Right cardiac atrium (tissue), 5 donors: ENCODE results near the gene NBAS. TPM values are rescaled to one million over a fixed set of nuclear protein-coding genes. Genes with fewer than 3 reads are reported as not detected.
"Not testable (repeated sequence)": the region's sequence is repeated elsewhere in the genome, so short reads cannot be mapped to it uniquely, and the experiment has no call there.

Source experiments
- ATAC-seq, 2 donors: fragments of 200-7000 bp; cut with Tn5 transposase; one replicate each; pipeline versions ENCODE4 v1.8.0 to v1.9.1; 2020; ENCODE audit warnings: moderate library complexity in 2 of 2, mild to moderate bottlenecking in 1 of 2
- DNase-seq, 3 donors: peaks; one replicate each; pipeline ENCODE4 v3.0.0-alpha.2; 2020
- H3K27ac ChIP-seq: one replicate; pipeline ENCODE4 v1.5.1; 2013; ENCODE audit warnings: mild to moderate bottlenecking, low read length, control low read depth, moderate library complexity
- H3K27me3 ChIP-seq: one replicate; pipeline ENCODE4 v1.6.1; 2013; ENCODE audit not compliant: control insufficient read depth, insufficient read depth
- H3K4me1 ChIP-seq: one replicate; pipeline ENCODE4 v1.6.1; 2013; ENCODE audit warnings: low read length; ENCODE audit not compliant: control insufficient read depth, insufficient read depth
- H3K4me3 ChIP-seq: one replicate; pipeline ENCODE4 v1.5.1; 2013; ENCODE audit warnings: low read length, control low read depth
- H3K9me3 ChIP-seq: one replicate; pipeline ENCODE4 v1.6.1; 2013; ENCODE audit warnings: low read length; ENCODE audit not compliant: control insufficient read depth
- WGBS: extraction: QIAGEN DNeasy Blood & Tissue Kit; methylation state at CpG from one replicate; pipeline ENCODE4 v1.1.7; 2013; 5-methylcytosine and 5-hydroxymethylcytosine counted together
- intact Hi-C, 4 donors: fragments of 100-400 bp; cut with DNase I; formaldehyde crosslinking; loops; one replicate each; pipeline versions ENCODE4 v1.11.0 to v1.14.0; 2022 to 2023
- polyA plus RNA-seq: library from polyadenylated mRNA; stranded (reverse); fragments of 200-250 nt; gene quantifications from one replicate; pipeline ENCODE4 v1.2.3, GENCODE V29; 2013
- total RNA-seq, 4 donors: library from RNA; stranded (reverse); fragmentation: NEBNext Ultra II Directional; extraction: Animal tissue kit (Norgen Biotek cat#: 25700); gene quantifications; one replicate each; pipeline ENCODE4 v1.2.1, GENCODE V29; 2021
- donor health status: healthy with polysubstance abuse.
- donor health status: DM: no; HTN: yes; CAD: no.
- donor health status: DM: no; HTN: no; CAD: no.
- donor health status: DM: no; HTN: yes; CAD: no; lungs with severe emphysema.
- donor health status: DM: yes; HTN: yes; CAD: no.

NBAS gene
- total and polyA plus RNA-seq, 5 donors: 22.4 to 59.4 (median 52.9) TPM

DNA sequence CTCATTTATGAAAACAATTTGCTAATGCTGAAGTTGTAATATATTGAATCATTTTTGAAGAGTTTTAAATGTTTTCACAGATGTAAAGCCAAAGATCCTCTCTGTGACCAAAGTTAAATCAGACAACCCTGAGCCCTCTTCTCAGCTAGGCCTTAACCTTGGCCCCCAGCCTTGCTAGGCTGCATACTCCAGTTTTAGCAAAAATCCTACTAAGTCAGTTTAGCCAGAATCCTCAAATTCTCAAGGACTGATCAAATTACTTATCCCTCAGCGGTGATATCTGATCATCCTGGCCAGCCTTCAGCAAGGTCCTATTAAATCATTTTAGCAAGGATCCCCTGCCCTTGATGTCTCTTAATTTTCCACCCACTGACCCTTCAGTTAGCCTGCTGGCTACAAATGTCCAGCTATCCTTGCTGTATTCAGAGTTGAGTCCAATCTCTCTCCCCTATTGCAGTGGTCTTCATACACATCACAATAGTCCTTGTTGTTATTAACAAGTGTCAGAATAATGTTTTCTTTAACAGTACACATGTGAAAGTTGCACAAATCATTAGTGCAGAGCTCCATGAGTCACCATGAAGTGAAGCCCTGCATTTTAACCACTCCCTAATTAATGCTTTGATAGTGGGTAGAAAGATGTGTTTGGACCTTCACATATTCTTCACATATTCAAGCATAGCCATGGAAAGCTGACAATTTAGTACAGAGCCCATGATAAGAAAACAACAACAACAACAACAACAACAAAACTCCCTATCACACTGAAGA is 206.4 kb downstream of the NBAS start:
- Histone ChIP-seq H3K27me3 (no peaks in the 10 kb centered on the region), H3K9me3 (no peaks in the 10 kb centered on the region), H3K4me1 (no peaks in the 10 kb centered on the region), H3K4me3 (no peak overlapping the region), H3K27ac (no peak overlapping the region)
- WGBS: 85% methylated on average over 1 of the region's 1 CpG
- ATAC-seq (no peak), DNase-seq (no peak)
- intact Hi-C loops: no loop called here

DNA sequence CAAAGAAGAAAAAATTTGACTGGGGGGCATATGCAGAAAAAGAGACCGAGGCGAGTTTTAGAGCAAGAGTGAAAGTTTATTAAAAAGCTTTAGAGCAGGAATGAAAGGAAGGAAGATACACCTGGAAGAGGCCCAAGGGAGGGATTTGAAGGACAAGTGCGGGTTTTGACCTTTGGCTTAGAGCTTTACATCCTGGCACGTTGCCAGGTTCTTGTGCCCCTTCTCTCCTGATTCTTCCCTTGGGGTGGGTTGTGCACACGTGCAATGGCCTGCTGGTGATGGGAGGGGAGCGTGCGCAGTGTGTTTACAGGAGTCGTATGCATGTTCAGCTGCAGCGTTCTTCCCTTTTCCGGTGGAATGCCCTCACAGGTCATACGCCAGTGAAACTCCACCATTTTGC is 208.8 kb downstream of the NBAS start:
- no peak for ATAC-seq
- 92% methylated on average over 11 of the region's 11 CpGs for WGBS
- H3K4me1 ChIP-seq: no peaks in the 10 kb centered on the region
- no peaks in the 10 kb centered on the region for H3K27me3 ChIP-seq
- no peaks in the 10 kb centered on the region for H3K9me3 ChIP-seq
- H3K4me3 ChIP-seq: no peak overlapping the region
- intact Hi-C loops: no loop called here
- no peak for DNase-seq
- no peak overlapping the region for H3K27ac ChIP-seq

DNA sequence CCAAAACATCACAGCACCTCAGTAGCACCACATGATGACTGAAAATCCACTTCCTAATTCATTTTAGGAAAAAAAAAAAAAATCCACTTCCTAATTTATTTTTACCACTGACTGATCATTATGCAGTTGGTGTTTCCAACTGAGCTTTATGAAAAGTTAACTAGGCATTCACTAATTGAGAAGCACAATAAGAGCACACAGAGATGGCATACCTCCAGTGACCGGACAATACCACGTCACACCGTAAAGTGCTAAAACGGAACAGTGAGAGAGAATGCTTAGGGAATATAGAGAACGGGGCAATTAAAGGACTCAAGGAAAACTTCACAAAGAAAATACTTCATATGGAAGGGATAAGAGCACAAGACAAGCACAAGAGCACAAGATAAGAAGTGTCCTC is 212.5 kb downstream of the NBAS start:
- intact Hi-C loops: no loop called here

DNA sequence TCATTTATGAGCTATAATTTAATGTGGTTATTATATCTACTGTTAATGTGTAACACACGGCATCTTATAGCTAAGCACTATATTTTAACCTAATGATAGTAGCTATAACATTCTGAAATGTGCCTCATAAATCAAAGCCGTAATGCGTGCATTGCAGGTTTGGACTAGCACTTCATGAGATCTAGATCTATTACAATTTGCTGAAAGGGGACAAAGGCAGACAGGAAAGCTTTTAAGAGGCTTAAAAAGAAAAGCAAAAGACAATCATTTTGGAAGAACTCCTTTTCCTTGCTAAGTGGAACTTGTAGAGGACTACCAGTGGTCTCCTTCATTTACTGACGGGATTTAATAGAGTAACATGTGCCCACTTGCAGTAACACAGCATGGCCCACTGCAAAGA is 213.1 kb downstream of the NBAS start:
- ATAC-seq: no peak
- WGBS: 96% methylated on average over 4 of the region's 4 CpGs
- Histone ChIP-seq H3K27ac (no peak overlapping the region), H3K9me3 (no peaks in the 10 kb centered on the region), H3K4me1 (no peaks in the 10 kb centered on the region), H3K4me3 (no peak overlapping the region), H3K27me3 (no peaks in the 10 kb centered on the region)
- intact Hi-C loops: no loop called here
- DNase-seq: no peak

More for the DNA sequence above, 212.5 kb downstream of the NBAS start:
- Histone ChIP-seq H3K27me3 (no peaks in the 10 kb centered on the region), H3K9me3 (no peaks in the 10 kb centered on the region), H3K4me1 (no peaks in the 10 kb centered on the region), H3K27ac (no peak overlapping the region), H3K4me3 (no peak overlapping the region)
- no peak for DNase-seq
- 84% methylated on average over 5 of the region's 5 CpGs for WGBS
- no peak for ATAC-seq

DNA sequence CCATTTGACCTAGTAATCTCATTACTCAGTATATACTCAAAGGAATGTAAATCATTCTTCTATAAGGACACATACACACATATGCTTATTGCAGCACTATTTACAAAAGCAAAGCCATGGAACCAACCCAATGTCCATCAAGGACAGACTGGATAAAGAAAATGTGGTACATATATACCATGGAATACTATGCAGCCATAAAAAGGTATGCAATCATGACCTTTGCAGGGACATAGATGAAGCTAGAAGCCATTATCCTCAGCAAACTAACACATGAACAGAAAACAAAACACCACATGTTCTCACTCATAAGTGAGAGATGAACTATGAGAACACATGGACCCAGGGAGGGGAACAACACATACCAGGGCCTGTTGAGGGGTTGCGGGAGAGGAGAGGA is 214.5 kb downstream of the NBAS start:
- H3K9me3 ChIP-seq: no peaks in the 10 kb centered on the region
- WGBS: 98% methylated on average over 1 of the region's 1 CpG
- ATAC-seq: no peak
- H3K27me3 ChIP-seq: no peaks in the 10 kb centered on the region
- intact Hi-C loops: no loop called here
- no peak overlapping the region for H3K27ac ChIP-seq
- no peaks in the 10 kb centered on the region for H3K4me1 ChIP-seq
- no peak for DNase-seq
- H3K4me3 ChIP-seq: no peak overlapping the region

DNA sequence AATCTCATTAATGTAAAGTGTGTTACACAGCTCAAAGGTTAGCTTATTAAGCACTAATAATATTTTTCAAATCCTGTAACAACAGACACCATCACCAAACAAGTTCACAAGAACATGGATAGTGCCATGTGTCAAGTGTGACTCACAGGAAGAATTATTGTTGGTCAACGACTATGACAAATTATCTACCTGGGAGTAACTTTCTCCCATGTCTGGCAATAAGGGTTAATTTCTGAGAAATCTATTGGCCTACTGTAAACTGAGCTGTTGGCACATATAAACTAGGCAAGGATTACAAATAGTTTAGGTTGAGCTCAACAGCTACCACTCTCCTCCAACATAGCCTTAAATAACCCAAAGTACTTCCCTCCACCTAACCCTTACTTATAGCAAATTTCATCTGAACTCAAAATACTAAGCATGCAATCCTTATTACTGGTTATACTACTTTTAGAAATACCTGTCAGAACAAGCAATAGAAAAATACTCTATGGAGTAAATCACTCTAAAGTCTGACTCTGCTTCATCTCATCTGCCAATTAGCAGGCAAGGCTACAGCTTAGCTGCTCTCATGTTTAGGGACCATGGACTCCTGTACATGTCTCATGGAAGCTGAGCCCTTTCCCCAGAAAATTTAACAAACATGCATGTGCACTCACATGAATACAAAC is 223.0 kb downstream of the NBAS start:
- WGBS: 81% methylated on average over 1 of the region's 1 CpG
- ATAC-seq: no peak

DNA sequence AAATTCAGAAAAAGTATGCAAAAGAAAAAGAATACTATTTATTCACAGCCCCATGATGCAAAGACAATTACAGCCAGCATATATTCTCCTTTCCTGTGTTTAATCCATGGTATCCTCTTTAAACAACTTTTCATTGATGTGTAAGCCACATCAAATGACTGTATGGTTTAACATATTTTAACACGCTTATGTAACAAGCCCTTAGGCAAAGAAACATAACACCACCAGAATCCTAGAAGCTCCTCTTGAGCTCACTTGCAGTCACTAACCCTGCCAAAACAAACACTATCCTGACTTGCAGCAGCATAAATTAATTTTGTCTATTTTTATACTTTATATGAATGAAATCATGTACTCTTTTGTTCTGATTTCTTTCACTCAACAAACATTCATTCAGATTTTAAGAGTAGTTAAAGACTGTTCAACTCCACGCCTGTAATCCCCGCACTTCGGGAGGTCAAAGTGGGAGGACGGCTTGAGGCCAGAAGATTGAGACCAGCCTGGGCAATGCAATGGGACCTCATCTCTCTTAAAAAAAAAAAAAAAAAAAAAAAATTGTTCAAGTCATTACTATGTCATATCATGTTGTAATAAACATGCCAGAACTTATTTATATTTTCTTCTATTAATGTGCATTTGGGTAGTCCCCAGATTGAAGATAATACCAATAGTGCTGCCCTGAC is 226.3 kb downstream of the NBAS start:
- Histone ChIP-seq H3K4me3 (no peak overlapping the region), H3K4me1 (no peaks in the 10 kb centered on the region), H3K9me3 (no peaks in the 10 kb centered on the region), H3K27ac (no peak overlapping the region), H3K27me3 (no peaks in the 10 kb centered on the region)
- intact Hi-C loops: no loop called here
- ATAC-seq (no peak), DNase-seq (no peak)
- 85% methylated on average over 5 of the region's 5 CpGs for WGBS

More for the DNA sequence above, 223.0 kb downstream of the NBAS start:
- DNase-seq: no peak
- intact Hi-C loops: no loop called here
- Histone ChIP-seq H3K27me3 (no peaks in the 10 kb centered on the region), H3K9me3 (no peaks in the 10 kb centered on the region), H3K4me1 (no peaks in the 10 kb centered on the region), H3K27ac (no peak overlapping the region), H3K4me3 (no peak overlapping the region)

DNA sequence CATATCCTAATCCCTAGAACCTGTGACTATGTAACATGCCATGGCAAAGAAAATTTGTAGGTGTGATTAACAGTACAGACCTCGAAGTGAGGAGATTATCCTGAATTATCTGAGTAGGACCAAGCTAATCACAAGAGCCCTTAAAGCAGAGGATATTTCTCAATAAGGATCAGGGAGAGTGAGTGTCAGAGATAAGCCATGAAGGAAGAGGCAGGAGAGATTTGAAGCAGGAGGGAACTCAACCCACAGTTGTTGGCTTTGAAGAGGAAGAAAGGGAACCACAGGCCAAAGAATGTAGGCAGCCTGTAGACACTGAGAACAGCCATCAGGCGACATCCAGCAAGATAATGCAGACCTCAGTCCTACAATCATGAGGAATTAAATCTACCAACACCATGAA is 229.3 kb downstream of the NBAS start:
- DNase-seq: no peak
- ATAC-seq: no peak
- no peaks in the 10 kb centered on the region for H3K27me3 ChIP-seq
- H3K9me3 ChIP-seq: no peaks in the 10 kb centered on the region
- no peaks in the 10 kb centered on the region for H3K4me1 ChIP-seq
- 72% methylated on average over 2 of the region's 2 CpGs for WGBS
- no peak overlapping the region for H3K4me3 ChIP-seq
- H3K27ac ChIP-seq: no peak overlapping the region
- intact Hi-C loops: no loop called here

DNA sequence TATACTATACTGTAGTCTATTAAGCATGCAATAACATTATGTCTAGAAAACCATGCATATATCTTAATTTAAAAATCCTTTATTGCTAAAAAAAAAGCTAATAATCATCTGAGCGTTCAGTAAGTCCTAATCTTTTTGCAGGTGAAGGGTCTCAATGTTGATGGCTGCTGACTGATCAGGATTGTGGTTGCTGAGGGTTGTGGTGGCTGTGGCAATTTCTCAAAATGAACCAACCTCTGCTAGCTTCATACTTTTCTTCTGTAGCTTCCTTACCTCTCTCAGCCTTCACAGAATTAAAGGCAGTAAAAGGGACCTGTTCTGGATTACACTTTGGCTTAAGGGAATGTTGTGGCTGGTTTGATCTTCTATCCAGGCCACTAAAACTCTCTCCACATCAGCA is 235.8 kb downstream of the NBAS start:
- intact Hi-C loops: no loop called here
- DNase-seq (no peak), ATAC-seq (no peak)
- Histone ChIP-seq H3K9me3 (no peaks in the 10 kb centered on the region), H3K27ac (no peak overlapping the region), H3K4me3 (no peak overlapping the region), H3K27me3 (no peaks in the 10 kb centered on the region), H3K4me1 (no peaks in the 10 kb centered on the region)
- 93% methylated on average over 1 of the region's 1 CpG for WGBS

DNA sequence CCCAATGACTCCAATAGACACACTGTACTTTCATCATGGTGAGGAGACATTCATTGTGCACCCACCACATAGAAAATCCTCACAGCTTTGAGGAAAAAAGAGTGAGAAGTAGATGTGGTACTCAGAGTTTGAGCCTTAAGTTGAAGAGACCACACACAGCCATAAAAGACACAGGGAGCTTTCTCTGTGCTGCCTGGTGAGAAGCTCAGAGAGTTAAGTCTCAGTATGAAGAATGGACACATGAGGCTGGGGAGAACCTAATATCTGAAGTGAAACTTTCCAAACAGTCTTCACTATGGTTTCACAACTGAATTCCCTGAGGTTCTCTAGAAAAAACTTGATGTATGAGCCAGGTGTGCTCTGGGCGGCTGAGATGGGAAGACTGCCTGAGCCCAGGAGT is 237.9 kb downstream of the NBAS start:
- Histone ChIP-seq H3K9me3 (no peaks in the 10 kb centered on the region), H3K4me3 (no peak overlapping the region), H3K27me3 (no peaks in the 10 kb centered on the region), H3K27ac (no peak overlapping the region), H3K4me1 (no peaks in the 10 kb centered on the region)
- intact Hi-C loops: no loop called here
- ATAC-seq (no peak), DNase-seq (no peak)
- 100% methylated on average over 1 of the region's 1 CpG for WGBS

DNA sequence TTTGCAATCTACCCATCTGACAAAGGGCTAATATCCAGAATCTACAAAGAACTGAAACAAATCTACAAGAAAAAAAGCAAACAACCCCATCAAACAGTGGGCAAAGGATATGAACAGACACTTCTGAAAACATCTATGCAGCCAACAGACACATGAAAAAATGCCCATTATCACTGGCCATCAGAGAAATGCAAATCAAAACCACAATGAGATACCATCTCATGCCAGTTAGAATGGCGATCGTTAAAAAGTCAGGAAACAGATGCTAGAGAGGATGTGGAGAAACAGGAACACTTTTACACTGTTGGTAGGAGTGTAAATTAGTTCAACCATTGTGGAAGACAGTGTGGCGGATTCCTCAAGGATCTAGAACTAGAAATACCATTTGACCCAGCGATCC is 239.7 kb downstream of the NBAS start:
- WGBS: 95% methylated on average over 4 of the region's 4 CpGs
- H3K27me3 ChIP-seq, H3K27ac ChIP-seq, H3K4me1 ChIP-seq, ATAC-seq, DNase-seq, intact Hi-C loops, H3K9me3 ChIP-seq, H3K4me3 ChIP-seq: not testable (repeated sequence)
